Heart left ventricle (tissue), 16 donors: Measurements from ENCODE around the gene SLC39A10. TPM values are rescaled to one million over a fixed set of nuclear protein-coding genes. Genes with fewer than 3 reads are reported as not detected.
"Not testable (repeated sequence)": the region's sequence is repeated elsewhere in the genome, so short reads cannot be mapped to it uniquely, and the experiment has no call there.

ENCODE experiments used
- ATAC-seq, 4 donors: fragments of 200-7000 bp; cut with Tn5 transposase; one replicate each; pipeline ENCODE4 v1.9.1; 2020 to 2022; ENCODE audit warnings: moderate library complexity in 4 of 4, mild to moderate bottlenecking in 3 of 4, moderate number of reproducible peaks in 1 of 4
- DNase-seq, 5 donors: peaks; one replicate each; pipeline ENCODE4 v3.0.0-alpha.2; 2020
- H3K27ac ChIP-seq, 12 donors: fragments of 200-600 bp; sonication (generic) in 4 of 12; one replicate each; pipeline versions ENCODE4 v1.5.0 to v1.8.0; 2016 to 2022; ENCODE audit warnings: mild to moderate bottlenecking in 2 of 12
- H3K27me3 ChIP-seq, 9 donors: fragments of 200-600 bp; sonication (generic) in 2 of 9; one replicate each; pipeline versions ENCODE4 v1.5.1 to v1.8.0; 2016 to 2022; ENCODE audit warnings: mild to moderate bottlenecking in 3 of 9
- H3K36me3 ChIP-seq, 9 donors: fragments of 200-600 bp; sonication (generic) in 2 of 9; one replicate each; pipeline versions ENCODE4 v1.5.0 to v1.8.0; 2018 to 2022; ENCODE audit warnings: mild to moderate bottlenecking in 2 of 9
- H3K4me1 ChIP-seq, 12 donors: fragments of 200-600 bp; sonication (generic) in 4 of 12; one replicate each; pipeline versions ENCODE4 v1.5.0 to v1.8.0; 2016 to 2022; ENCODE audit warnings: mild to moderate bottlenecking in 3 of 12
- H3K4me3 ChIP-seq, 12 donors: fragments of 200-600 bp; sonication (generic) in 4 of 12; one replicate each; pipeline versions ENCODE4 v1.5.0 to v1.8.0; 2017 to 2022; ENCODE audit warnings: mild to moderate bottlenecking in 9 of 12, moderate library complexity in 4 of 12
- H3K9me3 ChIP-seq, 12 donors: fragments of 200-600 bp; sonication (generic) in 4 of 12; one replicate each; pipeline versions ENCODE4 v1.5.0 to v1.8.0; 2016 to 2022; ENCODE audit warnings: mild to moderate bottlenecking in 1 of 12
- POLR2A ChIP-seq, 2 donors: fragments of 450-650 bp; IDR thresholded peaks; one replicate each; pipeline ENCODE4 v1.6.1; 2017; ENCODE audit warnings: antibody characterized with exemption in 2 of 2, mild to moderate bottlenecking in 2 of 2, moderate library complexity in 2 of 2
- WGBS, 4 donors: extraction: QIAGEN DNeasy Blood & Tissue Kit in 2 of 4; methylation state at CpG; one replicate each; pipeline versions ENCODE4 v1.1.5 to v1.1.7; 2013 to 2018; 5-methylcytosine and 5-hydroxymethylcytosine counted together
- intact Hi-C, 10 donors: fragments of 100-400 bp; cut with DNase I; formaldehyde crosslinking; loops; one replicate each; pipeline versions ENCODE4 v1.11.1 to v1.14.2; 2022
- polyA plus RNA-seq, 2 donors: library from polyadenylated mRNA; stranded (reverse); fragments of 200-250 nt; gene quantifications; one replicate each; pipeline ENCODE4 v1.2.3, GENCODE V29; 2013
- total RNA-seq, 9 donors: library from RNA; depleted of rRNA in 2 of 9; stranded (reverse); fragments of >200 nt in 2 of 9; fragmentation: NEBNext Ultra II Directional in 3 of 9; extraction: Animal tissue kit (Norgen Biotek cat#: 25700) in 3 of 9; gene quantifications; one replicate each; pipeline versions ENCODE4 v1.1.0 to v1.2.4, GENCODE V29; 2016 to 2023
- TF ChIP-seq, protein P1 (sequence below), 12 donors: fragments of 200-600 bp; sonication (generic) in 4 of 12; IDR thresholded peaks; one replicate each; pipeline versions ENCODE4 v1.5.0 to v1.8.0; 2018 to 2022; ENCODE audit warnings: antibody characterized with exemption in 12 of 12, mild to moderate bottlenecking in 5 of 12
- donor health status: ischemic (EF 13 %, LVEDD 7.1; RV severe dilation, severe dysfunction).
- donor health status: healthy with polysubstance abuse.
- donor health status: DM: no; HTN: yes; CAD: no.
- donor health status: DM: no; HTN: no; CAD: no.
- donor health status: ischemic (EF 25% LVEDD 6.9; RV normal size, moderate dysfunction).
- donor health status: ischemic (EF 25% LVEDD 5.7; RV mildly dilated, moderate dysfunction).
- donor health status: healthy.
- donor health status: DM: yes; HTN: yes; CAD: no.
- donor health status: ischemic (EF 35%, LVEDD 5.7; RV mildly dilated, moderate dysfunction).
- donor health status: nonischemic (EF 11% LVEDD 7.7; RV severe dilation, severe dysfunction).
- donor health status: DM: yes; HTN: yes; CAD: no.
- donor health status: PGD.
- donor health status: ischemic (EF 29% LVEDD 5.4; RV normal size, mild dysfunction).
- donor health status: nonischemic (EF 23%, LVEDD 6.1; RV moderate dilation, normal function).

The SLC39A10 gene
- total and polyA plus RNA-seq, 11 donors: 3.1 to 18.2 (median 9.2) TPM

GRCh38 chr2:195662138-195662537 is 5.1 kb downstream of the SLC39A10 start:
- DNase-seq (no peak), ATAC-seq (no peak)
- H3K27me3 ChIP-seq: no peaks in the 10 kb centered on the region
- no peaks in the 10 kb centered on the region for H3K9me3 ChIP-seq
- intact Hi-C loops: loop anchor here in 5 of 10 donors (5.0 to 10.0 kb wide), 4 partner anchors 85 to 403 kb away; partner anchors contain the start of gene DNAH7 (in 2 of the 5)
- H3K4me3 ChIP-seq: no peak overlapping the region
- H3K4me1 ChIP-seq: peaks cover 0 to 49% (median 18%) of the 10 kb centered on the region in 12 donors
- TF ChIP-seq POLR2A (IDR thresholded peaks at IDR 0.05): no peak
- TF ChIP-seq, protein P1, sequence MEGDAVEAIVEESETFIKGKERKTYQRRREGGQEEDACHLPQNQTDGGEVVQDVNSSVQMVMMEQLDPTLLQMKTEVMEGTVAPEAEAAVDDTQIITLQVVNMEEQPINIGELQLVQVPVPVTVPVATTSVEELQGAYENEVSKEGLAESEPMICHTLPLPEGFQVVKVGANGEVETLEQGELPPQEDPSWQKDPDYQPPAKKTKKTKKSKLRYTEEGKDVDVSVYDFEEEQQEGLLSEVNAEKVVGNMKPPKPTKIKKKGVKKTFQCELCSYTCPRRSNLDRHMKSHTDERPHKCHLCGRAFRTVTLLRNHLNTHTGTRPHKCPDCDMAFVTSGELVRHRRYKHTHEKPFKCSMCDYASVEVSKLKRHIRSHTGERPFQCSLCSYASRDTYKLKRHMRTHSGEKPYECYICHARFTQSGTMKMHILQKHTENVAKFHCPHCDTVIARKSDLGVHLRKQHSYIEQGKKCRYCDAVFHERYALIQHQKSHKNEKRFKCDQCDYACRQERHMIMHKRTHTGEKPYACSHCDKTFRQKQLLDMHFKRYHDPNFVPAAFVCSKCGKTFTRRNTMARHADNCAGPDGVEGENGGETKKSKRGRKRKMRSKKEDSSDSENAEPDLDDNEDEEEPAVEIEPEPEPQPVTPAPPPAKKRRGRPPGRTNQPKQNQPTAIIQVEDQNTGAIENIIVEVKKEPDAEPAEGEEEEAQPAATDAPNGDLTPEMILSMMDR (IDR thresholded peaks at IDR 0.05): no peak
- WGBS, 4 donors: 26 to 42% (median 38%) methylated on average over 3 of the region's 3 CpGs
- H3K36me3 ChIP-seq: no peaks in the 10 kb centered on the region
- H3K27ac ChIP-seq: no peak overlapping the region

- Histone ChIP-seq H3K4me3 (no peak overlapping the region), H3K4me1 (peaks cover 0 to 49% (median 18%) of the 10 kb centered on the region in 12 donors), H3K27me3 (no peaks in the 10 kb centered on the region), H3K27ac (peak overlapping the region in 1 of 12 donors; percentile 16), H3K36me3 (no peaks in the 10 kb centered on the region), H3K9me3 (no peaks in the 10 kb centered on the region)
- DNase-seq: no peak
- intact Hi-C loops: loop anchor here in 5 of 10 donors (5.0 to 10.0 kb wide), 4 partner anchors 86 to 402 kb away; partner anchors contain the start of gene DNAH7 (in 2 of the 5)
- ATAC-seq: no peak
- WGBS, 4 donors: 75 to 87% (median 78%) methylated on average over 3 of the region's 3 CpGs
- TF ChIP-seq POLR2A (IDR thresholded peaks at IDR 0.05): no peak
- TF ChIP-seq, protein P1 (IDR thresholded peaks at IDR 0.05): no peak
These were observed 6.0 kb downstream of the SLC39A10 start for GRCh38 chr2:195663007-195663406.

DNA sequence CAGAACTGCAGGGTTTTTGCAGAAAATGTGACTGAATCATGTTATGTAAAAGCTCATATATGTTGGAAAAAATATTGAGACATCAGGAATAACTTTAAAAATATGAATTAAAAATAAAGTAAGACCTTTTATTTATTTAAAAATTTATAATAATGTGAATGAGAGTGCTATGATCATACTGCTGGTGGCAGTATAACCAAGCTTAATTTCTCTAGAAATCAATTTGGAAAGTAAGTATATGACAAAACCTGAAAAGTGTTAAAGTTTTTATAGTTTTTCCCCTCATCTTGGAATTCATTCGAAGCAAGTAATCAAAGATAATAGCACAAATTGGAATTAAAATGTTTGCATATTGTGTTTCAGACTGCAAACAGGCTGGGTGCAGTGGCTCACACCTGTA is 7.5 kb downstream of the SLC39A10 start:
- DNase-seq (no peak), ATAC-seq (no peak)
- TF ChIP-seq, protein P1 (IDR thresholded peaks at IDR 0.05): peak in 3 of 12 donors; percentile 15 to 22 (median 18)
- TF ChIP-seq POLR2A (IDR thresholded peaks at IDR 0.05): no peak
- no peaks in the 10 kb centered on the region for H3K36me3 ChIP-seq
- no peak overlapping the region for H3K4me3 ChIP-seq
- no peak overlapping the region for H3K27ac ChIP-seq
- H3K4me1 ChIP-seq: peaks cover 0 to 36% (median 8%) of the 10 kb centered on the region in 12 donors
- H3K27me3 ChIP-seq: no peaks in the 10 kb centered on the region
- no peaks in the 10 kb centered on the region for H3K9me3 ChIP-seq
- 70 to 88% (median 79%) methylated on average over 1 of the region's 1 CpG for WGBS, 4 donors
- intact Hi-C loops: loop anchor here in 5 of 10 donors (5.0 to 10.0 kb wide), 4 partner anchors 87 to 400 kb away; partner anchors contain the start of gene DNAH7 (in 2 of the 5)

- 97 to 99% (median 98%) methylated on average over 4 of the region's 4 CpGs for WGBS, 4 donors
- H3K36me3 ChIP-seq, H3K4me3 ChIP-seq, H3K9me3 ChIP-seq, H3K27me3 ChIP-seq, H3K27ac ChIP-seq, DNase-seq, ATAC-seq: not testable (repeated sequence)
- peaks cover 0 to 30% (median 2%) of the 10 kb centered on the region in 12 donors for H3K4me1 ChIP-seq
- intact Hi-C loops: loop anchor here in 3 of 10 donors (10.0 kb wide), 2 partner anchors 170 to 400 kb away; partner anchors contain the start of gene DNAH7 (in 2 of the 3)
These were observed 8.1 kb downstream of the SLC39A10 start for GRCh38 chr2:195665153-195665552.
